IPS DF 4.7 (cell line): Measurements from ENCODE around the gene PROCA1.
"Not testable (repeated sequence)": the region's sequence is repeated elsewhere in the genome, so short reads cannot be mapped to it uniquely, and the experiment has no call there.

Experiments
- DNase-seq: peaks from one replicate; pipeline ENCODE4 v3.0.0-alpha.2; 2013; ENCODE audit warnings: low spot score; ENCODE audit errors: extremely low read depth

PROCA1 gene

GRCh38 chr17:28744104-28744971 is 32.6 kb upstream of the PROCA1 start:
- no peak for DNase-seq

DNA sequence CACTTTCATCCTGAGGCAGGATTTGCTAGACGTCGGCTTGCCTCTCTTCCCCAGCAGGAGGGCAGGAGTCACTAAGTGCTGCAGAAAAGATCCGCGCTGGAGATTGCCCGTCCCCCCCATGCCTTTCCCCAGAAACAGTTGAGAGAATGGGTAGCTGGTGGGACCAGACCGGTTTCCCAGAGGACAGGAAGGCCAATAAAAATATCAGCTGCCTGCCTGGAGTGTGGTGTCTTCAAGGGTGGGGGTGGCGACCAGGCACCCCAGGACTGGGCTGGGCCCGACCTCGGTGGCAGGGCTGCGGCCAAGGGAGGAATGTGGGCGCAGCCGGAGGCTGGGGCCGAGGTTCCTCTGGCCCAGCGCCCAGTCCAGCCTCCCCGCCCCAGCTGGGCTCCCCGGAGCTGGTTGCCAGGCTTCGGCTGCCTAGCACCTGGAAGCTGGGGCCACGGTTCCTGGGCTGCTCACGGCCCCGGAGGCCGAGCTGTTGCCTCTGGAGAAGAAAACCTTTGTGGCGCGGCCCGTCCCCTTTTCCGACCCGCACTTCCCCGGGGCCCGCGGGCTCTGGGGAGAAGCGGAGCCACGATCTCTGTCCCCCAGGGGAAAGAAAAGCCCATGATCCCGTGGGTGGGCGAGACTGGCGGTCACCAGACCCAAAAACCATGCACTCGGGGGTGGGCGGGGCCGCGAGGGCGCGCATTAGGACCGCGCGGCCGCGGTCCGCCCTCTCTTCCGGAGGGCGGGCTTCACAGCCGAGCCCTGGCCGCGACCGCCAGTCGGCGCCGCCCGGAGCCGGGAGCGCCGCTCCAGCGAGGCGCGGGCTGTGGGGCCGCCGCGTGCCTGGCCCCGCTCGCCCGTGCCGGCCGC is 31.8 kb upstream of the PROCA1 start, which contains the start of gene TRAF4:
Gene TRAF4 (plus strand): TSS at position 769 of the 861 bp plus-strand sequence. CDS start 102 bp downstream, outside the sequence.
- DNase-seq: no peak

- no peak for DNase-seq
Measured at GRCh38 chr17:28741358-28742349, 30.0 kb upstream of the PROCA1 start.

DNA sequence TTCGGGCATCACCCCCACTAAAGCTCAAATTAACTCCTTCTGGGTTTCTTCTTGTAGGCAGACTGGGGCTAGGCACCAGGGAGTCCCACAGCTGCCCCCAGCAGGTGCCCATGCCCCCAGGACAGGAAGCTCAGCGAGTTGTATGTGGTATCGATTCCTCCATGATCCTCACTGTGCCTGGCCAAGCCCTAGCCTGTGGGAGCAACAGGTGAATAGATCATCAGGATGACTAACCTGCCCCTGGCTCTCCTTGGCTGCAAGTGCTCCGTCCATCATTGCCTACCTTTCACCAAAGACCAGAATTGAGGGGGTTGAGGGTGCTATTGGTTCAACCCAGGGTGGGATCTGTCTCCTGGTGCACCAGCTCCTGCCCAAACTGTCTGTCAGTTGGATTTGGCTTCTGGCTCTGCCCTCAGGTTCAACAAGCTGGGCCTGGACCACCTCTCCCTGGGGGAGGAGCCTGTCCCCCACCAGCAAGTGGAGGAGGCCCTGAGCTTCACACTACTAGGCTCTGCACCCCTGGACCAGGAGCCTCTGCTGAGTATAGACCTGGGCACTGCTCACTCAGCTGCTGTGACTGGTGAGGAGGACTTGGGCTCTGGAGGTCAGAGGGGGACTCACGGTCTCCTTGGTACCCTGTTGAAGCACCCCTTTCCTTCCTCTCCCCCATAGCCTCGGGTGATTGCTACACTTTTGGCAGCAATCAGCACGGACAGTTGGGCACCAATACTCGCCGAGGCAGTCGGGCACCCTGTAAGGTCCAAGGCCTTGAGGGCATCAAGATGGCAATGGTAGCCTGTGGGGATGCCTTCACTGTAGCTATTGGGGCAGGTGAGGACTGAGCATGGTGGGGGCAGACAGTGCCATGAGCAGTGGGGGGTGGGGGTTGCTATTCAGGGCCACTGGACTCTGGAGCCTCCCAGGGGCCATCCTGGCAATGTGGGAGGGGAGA is 29.0 kb upstream of the PROCA1 start:
- no peak for DNase-seq

DNA sequence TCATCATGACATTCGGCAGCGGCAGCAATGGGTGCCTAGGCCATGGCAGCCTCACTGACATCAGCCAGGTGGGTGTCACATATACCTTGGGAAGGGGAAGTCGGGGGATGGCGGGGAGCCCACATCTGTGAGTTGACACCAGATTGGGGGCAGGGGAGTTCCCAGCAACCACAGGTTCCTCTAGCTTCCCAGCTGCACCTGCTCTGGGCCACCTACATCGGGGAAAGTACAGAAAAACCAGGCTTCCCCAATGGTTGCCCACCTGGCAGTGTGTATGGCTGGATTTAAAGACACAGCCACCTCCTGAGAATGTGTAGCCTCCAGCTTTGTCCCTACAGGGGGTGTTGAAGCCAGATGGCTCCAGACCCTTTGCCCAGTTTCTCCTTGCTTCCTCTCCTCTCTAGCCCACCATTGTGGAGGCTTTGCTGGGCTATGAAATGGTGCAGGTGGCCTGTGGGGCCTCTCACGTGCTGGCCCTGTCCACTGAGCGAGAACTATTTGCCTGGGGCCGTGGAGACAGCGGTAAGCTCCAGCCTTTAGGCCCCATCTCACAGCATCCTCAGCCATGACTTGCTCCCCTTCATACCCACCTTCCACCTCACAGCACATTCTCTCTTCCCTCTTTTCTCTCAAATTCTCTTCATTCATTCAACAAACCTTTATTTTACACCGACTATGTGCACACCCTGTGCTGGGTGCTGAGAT is 27.1 kb upstream of the PROCA1 start:
- DNase-seq: no peak

DNA sequence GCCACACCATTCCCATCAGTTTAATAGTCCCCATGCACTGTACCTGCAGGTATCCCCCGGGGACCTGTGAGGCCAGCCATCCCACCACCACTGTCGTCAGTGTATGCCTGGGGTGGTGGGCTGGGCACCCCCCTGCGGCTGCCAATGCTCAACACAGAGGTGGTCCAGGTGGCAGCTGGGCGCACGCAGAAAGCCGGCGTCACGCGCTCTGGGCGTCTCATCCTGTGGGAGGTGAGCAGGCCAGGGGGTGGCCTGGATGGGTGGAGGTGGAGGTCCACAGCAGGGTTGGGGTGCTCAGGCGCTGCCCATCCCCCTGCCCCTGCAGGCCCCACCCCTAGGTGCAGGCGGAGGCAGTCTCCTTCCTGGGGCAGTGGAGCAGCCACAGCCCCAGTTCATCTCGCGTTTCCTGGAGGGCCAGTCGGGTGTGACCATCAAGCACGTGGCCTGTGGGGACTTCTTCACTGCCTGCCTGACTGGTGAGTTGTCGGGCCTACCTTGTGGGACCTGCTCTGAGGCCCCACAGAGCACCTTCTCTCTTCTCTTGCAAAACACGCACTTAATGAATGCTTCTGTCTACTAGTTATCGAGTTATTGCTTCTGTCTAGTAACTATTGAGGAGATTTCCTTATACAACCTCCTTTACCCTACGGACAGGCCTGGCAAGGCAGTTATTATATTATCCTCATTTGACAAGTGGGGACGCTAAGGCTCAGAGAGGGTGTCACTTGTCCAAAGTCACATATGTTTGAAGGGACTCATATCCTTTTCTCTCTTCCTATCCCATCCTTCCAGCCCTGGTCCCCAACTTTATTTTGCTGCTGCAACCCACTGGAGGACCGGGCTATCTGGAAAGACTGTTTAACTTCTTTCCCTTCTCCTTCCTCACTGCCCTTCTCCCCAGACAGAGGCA is 26.3 kb upstream of the PROCA1 start:
- DNase-seq: no peak

DNA sequence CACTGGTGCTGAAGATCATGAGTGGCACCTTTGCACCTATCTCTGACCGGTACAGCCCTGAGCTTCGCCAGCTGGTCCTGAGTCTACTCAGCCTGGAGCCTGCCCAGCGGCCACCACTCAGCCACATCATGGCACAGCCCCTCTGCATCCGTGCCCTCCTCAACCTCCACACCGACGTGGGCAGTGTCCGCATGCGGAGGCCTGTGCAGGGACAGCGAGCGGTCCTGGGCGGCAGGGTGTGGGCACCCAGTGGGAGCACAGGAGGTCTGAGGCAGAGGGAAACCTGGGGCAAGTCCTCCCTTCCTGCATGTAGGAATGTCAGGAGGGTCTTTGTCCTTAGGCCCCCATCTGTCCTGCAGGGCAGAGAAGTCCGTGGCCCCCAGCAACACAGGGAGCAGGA is 25.6 kb upstream of the PROCA1 start:
- DNase-seq: no peak

DNA sequence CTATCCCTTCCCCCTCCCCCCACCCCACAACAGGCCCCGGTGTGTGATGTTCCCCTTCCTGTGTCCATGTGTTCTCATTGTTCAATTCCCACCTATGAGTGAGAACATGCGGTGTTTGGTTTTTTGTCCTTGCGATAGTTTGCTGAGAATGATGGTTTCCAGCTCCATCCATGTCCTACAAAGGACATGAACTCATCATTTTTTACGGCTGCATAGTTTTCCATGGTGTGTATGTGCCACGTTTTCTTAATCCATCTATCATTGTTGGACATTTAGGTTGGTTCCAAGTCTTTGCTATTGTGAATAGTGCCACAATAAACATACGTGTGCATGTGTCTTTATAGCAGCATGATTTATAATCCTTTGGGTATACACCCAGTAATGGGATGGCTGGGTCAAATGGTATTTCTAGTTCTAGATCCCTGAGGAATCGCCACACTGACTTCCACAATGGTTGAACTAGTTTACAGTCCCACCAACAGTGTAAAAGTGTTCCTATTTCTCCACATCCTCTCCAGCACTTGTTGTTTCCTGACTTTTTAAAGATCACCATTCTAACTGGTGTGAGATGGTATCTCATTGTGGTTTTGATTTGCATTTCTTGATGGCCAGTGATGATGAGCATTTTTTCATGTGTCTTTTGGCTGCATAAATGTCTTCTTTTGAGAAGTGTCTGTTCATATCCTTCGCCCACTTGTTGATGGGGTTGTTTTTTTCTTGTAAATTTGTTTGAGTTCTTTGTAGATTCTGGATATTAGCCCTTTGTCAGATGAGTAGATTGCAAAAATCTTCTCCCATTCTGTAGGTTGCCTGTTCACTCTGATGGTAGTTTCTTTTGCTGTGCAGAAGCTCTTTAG is 24.5 kb upstream of the PROCA1 start:
- DNase-seq: not testable (repeated sequence)

GRCh38 chr17:28735242-28735722 is 23.6 kb upstream of the PROCA1 start:
- no peak for DNase-seq

DNA sequence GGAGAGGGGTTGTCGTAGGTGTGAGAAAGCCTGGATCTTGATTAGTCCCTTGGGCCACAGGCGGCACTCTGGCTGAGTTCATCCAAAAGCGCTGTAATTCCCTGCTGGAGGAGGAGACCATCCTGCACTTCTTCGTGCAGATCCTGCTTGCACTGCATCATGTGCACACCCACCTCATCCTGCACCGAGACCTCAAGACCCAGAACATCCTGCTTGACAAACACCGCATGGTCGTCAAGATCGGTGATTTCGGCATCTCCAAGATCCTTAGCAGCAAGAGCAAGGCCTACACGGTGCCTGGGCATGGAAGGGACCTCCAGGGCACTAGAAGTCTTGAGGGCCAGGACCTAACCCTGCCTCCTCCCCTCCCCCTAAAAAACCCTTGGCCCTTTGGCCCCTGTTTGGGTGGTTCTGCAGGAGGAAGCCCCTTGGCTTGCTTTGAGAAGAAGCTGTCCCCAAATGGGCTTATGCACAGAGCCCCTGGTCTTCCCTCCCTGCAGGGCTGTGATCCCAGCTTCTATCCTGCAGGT is 23.1 kb upstream of the PROCA1 start:
- DNase-seq: no peak

DNA sequence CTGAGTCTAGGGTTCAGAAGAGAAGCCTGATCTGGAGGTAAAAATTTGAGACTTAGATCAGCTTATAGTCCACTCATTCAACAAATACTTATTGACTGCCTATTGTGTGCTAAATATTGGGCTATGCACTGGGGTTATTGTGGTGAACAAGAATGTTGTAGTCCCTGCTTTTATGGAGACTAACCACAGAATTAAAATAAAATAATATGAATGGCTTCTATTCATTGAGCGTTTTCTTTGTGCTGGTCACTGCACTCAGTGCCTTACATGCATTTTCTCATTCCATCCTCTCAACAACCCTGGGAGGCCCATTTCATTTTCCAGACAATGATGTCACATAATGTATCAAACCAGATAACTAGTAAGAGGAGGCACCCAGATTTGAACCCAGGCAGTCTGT is 21.7 kb upstream of the PROCA1 start:
- no peak for DNase-seq

DNA sequence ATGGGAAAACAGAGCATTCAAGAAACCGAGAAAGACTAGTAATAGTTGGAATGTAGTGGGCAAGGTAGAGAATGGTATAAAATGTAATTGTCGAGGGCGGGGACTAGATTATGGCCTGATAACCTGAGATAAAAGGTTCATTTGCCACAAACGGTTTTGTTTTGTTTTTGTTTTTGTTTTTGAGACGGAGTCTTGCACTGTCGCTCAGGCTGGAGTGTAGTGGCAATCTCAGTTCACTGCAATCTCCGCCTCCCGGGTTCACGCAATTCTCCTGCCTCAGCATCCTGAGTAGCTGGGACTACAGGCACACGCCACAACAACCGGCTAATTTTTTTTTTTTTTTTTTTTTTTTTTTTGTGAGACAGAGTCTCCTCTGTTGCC is 18.3 kb upstream of the PROCA1 start:
- no peak for DNase-seq

- no peak for DNase-seq
Measured at GRCh38 chr17:28728364-28729200, 16.9 kb upstream of the PROCA1 start, which contains the start of gene NEK8. TSS of gene NEK8 (plus strand) at chr17:28728788. CDS start at chr17:28728814, 26 bp downstream.

- DNase-seq: no peak
Measured at GRCh38 chr17:28726627-28727491, 15.2 kb upstream of the PROCA1 start.

DNA sequence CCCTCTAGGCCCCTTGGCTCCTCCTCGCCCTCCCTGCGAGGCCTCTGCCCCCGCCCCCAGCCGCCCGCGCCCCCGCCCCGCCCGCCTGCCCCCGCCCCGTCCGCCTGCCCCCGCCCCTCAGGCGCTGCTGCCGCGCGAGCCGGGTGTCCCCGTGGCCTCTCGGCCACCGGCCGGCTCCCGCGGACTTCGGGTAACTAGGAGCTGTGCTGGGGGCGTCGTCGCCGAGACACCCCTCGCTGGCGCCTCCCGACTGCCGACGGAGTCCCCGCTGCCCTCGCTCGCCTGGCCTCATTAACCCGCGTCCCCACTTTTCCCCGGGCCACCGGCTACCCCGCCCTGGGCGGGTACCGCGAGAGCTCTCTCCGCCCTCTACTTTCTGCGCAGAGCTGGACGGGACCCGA is 14.5 kb upstream of the PROCA1 start, which contains the start of gene TLCD1:
Gene TLCD1 (minus strand): TSS at position 8 of the 401 bp plus-strand sequence. CDS start 136 bp downstream, outside the sequence.
- DNase-seq: no peak
